Spleen (tissue), 3 donors: ENCODE data around the gene KANK4.

Experiments
- POLR2A ChIP-seq, 3 donors: fragments of 450-650 bp; IDR thresholded peaks; one replicate each; pipeline ENCODE4 v1.5.1; 2017; ENCODE audit warnings: antibody characterized with exemption in 3 of 3, mild to moderate bottlenecking in 1 of 3
- POLR2AphosphoS5 ChIP-seq, 3 donors: sonication (generic); formaldehyde crosslinking; IDR thresholded peaks; one replicate each; pipeline ENCODE4 v1.5.1; 2017; ENCODE audit warnings: antibody characterized with exemption in 3 of 3

DNA sequence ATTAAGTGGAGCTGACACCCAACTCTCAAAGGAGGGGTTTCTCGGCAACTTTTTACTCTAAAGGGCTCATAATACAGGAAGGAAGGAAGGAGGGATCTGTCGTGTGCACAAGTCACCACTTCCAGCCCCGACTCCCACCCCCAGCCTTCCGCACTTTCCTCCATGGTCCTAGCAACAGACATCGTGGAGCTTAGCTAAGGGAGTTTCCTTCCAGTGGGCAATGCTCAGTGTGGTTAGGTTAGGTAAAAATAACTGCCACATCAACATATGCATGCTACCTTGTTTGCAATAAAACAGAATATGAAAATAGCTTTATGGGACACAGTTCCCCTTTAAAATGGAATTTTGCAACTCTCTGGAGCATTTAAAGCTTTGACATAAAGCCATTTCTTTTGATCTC is 35.2 kb downstream of the KANK4 start:
- no peak for TF ChIP-seq POLR2AphosphoS5 (IDR thresholded peaks at IDR 0.05)
- no peak for TF ChIP-seq POLR2A (IDR thresholded peaks at IDR 0.05)
